Activated T-helper 1 cell treated with anti-CD3 and anti-CD28 coated beads, Interleukin-12 subunit alpha, Interleukin-12 subunit beta, Interleukin-2, Interleukin-4 antibody, amounts not matched to agents 30 ng/mL and 10 ng/mL and 1 ng/mL, durations not matched to agents 14 hours and 24 hours and 36 hours (primary cell): ENCODE measurements around the gene WDR64. TPM values are rescaled to one million over a fixed set of nuclear protein-coding genes. Genes with fewer than 3 reads are reported as not detected.
"Not testable (repeated sequence)": the region's sequence is repeated elsewhere in the genome, so short reads cannot be mapped to it uniquely, and the experiment has no call there.

Experiments used
- DNase-seq: peaks from one replicate; pipeline ENCODE4 v3.0.0; 2021; ENCODE audit warnings: low spot score
- H3K27ac Mint-ChIP-seq: one replicate; pipeline ENCODE4 v1.8.0; 2021; ENCODE audit warnings: mild to moderate bottlenecking, mixed read lengths
- H3K27me3 Mint-ChIP-seq: one replicate; pipeline ENCODE4 v1.8.0; 2022; ENCODE audit warnings: mild to moderate bottlenecking, moderate library complexity, mixed read lengths; ENCODE audit not compliant: insufficient read depth
- H3K36me3 Mint-ChIP-seq: one replicate; pipeline ENCODE4 v1.8.0; 2021; ENCODE audit warnings: low read depth, mixed read lengths
- H3K4me1 Mint-ChIP-seq: one replicate; pipeline ENCODE4 v1.8.0; 2021; ENCODE audit warnings: low read depth, mixed read lengths
- H3K4me3 Mint-ChIP-seq: one replicate; pipeline ENCODE4 v1.8.0; 2021; ENCODE audit warnings: mild to moderate bottlenecking, moderate library complexity, mixed read lengths
- H3K9me3 Mint-ChIP-seq: one replicate; pipeline ENCODE4 v1.8.0; 2021; ENCODE audit warnings: mixed read lengths
- intact Hi-C: fragments of 100-400 bp; cut with micrococcal nuclease; formaldehyde crosslinking; loops from one replicate; pipeline ENCODE4 v1.15.1; 2024
- total RNA-seq: library from RNA; stranded (reverse); gene quantifications from 2 replicates; pipeline ENCODE4 v1.2.3, GENCODE V29; 2022

Gene WDR64
- total RNA-seq, 1 donor from 2014 or later: not detected

- no peaks in the 10 kb centered on the region for H3K36me3 Mint-ChIP-seq
- no peaks in the 10 kb centered on the region for H3K9me3 Mint-ChIP-seq
- H3K4me1 Mint-ChIP-seq: no peaks in the 10 kb centered on the region
- DNase-seq: no peak
- intact Hi-C loops: loop anchor here (1.0 kb wide), 1 partner anchor 41 kb away; no protein-coding TSS in a partner anchor
- H3K27ac Mint-ChIP-seq: no peak overlapping the region
- no peak overlapping the region for H3K4me3 Mint-ChIP-seq
- H3K27me3 Mint-ChIP-seq: peaks cover 4% of the 10 kb centered on the region
Measured at GRCh38 chr1:241717975-241718374, 65.9 kb downstream of the WDR64 start.

- H3K4me1 Mint-ChIP-seq: no peaks in the 10 kb centered on the region
- no peak for DNase-seq
- H3K36me3 Mint-ChIP-seq: no peaks in the 10 kb centered on the region
- H3K9me3 Mint-ChIP-seq: no peaks in the 10 kb centered on the region
- H3K4me3 Mint-ChIP-seq: no peak overlapping the region
- H3K27me3 Mint-ChIP-seq: peaks cover 6% of the 10 kb centered on the region
- intact Hi-C loops: no loop called here
- H3K27ac Mint-ChIP-seq: no peak overlapping the region
Measured at GRCh38 chr1:241721011-241721410, 68.9 kb downstream of the WDR64 start.

- no peaks in the 10 kb centered on the region for H3K36me3 Mint-ChIP-seq
Measured at GRCh38 chr1:241722947-241723346, 70.9 kb downstream of the WDR64 start.

GRCh38 chr1:241724741-241725356 lies 72.8 kb downstream of the WDR64 start:
- intact Hi-C loops: no loop called here
- no peak for DNase-seq
- Mint-ChIP-seq H3K27ac (no peak overlapping the region), H3K4me3 (no peak overlapping the region), H3K36me3 (no peaks in the 10 kb centered on the region), H3K9me3 (no peaks in the 10 kb centered on the region), H3K4me1 (no peaks in the 10 kb centered on the region), H3K27me3 (peaks cover 6% of the 10 kb centered on the region)

More at GRCh38 chr1:241722947-241723346, 70.9 kb downstream of the WDR64 start:
- Mint-ChIP-seq H3K9me3 (no peaks in the 10 kb centered on the region), H3K27me3 (peaks cover 6% of the 10 kb centered on the region), H3K4me3 (no peak overlapping the region), H3K27ac (no peak overlapping the region), H3K4me1 (no peaks in the 10 kb centered on the region)
- DNase-seq: no peak
- intact Hi-C loops: no loop called here

GRCh38 chr1:241730031-241730430 lies 78.0 kb downstream of the WDR64 start:
- Mint-ChIP-seq H3K9me3 (no peaks in the 10 kb centered on the region), H3K36me3 (no peaks in the 10 kb centered on the region), H3K4me3 (no peak overlapping the region), H3K4me1 (no peaks in the 10 kb centered on the region), H3K27ac (no peak overlapping the region), H3K27me3 (peaks cover 1% of the 10 kb centered on the region)
- no peak for DNase-seq
- intact Hi-C loops: no loop called here

GRCh38 chr1:241733899-241734298 lies 81.8 kb downstream of the WDR64 start:
- no peaks in the 10 kb centered on the region for H3K36me3 Mint-ChIP-seq
- no peaks in the 10 kb centered on the region for H3K4me1 Mint-ChIP-seq
- H3K27ac Mint-ChIP-seq: no peak overlapping the region
- peaks cover 2% of the 10 kb centered on the region for H3K27me3 Mint-ChIP-seq
- DNase-seq: no peak
- intact Hi-C loops: no loop called here
- H3K9me3 Mint-ChIP-seq: no peaks in the 10 kb centered on the region
- H3K4me3 Mint-ChIP-seq: no peak overlapping the region

GRCh38 chr1:241734533-241734932 lies 82.5 kb downstream of the WDR64 start:
- no peak overlapping the region for H3K27ac Mint-ChIP-seq
- intact Hi-C loops: no loop called here
- H3K27me3 Mint-ChIP-seq: peaks cover 2% of the 10 kb centered on the region
- no peak overlapping the region for H3K4me3 Mint-ChIP-seq
- H3K36me3 Mint-ChIP-seq: no peaks in the 10 kb centered on the region
- no peak for DNase-seq
- H3K9me3 Mint-ChIP-seq: no peaks in the 10 kb centered on the region
- H3K4me1 Mint-ChIP-seq: no peaks in the 10 kb centered on the region

GRCh38 chr1:241735493-241735926 lies 83.4 kb downstream of the WDR64 start:
- H3K9me3 Mint-ChIP-seq, H3K4me1 Mint-ChIP-seq, DNase-seq, H3K27ac Mint-ChIP-seq, H3K36me3 Mint-ChIP-seq, intact Hi-C loops, H3K4me3 Mint-ChIP-seq, H3K27me3 Mint-ChIP-seq: not testable (repeated sequence)

- no peaks in the 10 kb centered on the region for H3K36me3 Mint-ChIP-seq
- peaks cover 2% of the 10 kb centered on the region for H3K27me3 Mint-ChIP-seq
- intact Hi-C loops: no loop called here
- H3K4me3 Mint-ChIP-seq: no peak overlapping the region
- DNase-seq: no peak
- no peaks in the 10 kb centered on the region for H3K9me3 Mint-ChIP-seq
- no peaks in the 10 kb centered on the region for H3K4me1 Mint-ChIP-seq
- H3K27ac Mint-ChIP-seq: no peak overlapping the region
Measured at GRCh38 chr1:241736387-241736786, 84.3 kb downstream of the WDR64 start.

GRCh38 chr1:241738284-241739078 lies 86.4 kb downstream of the WDR64 start:
- H3K36me3 Mint-ChIP-seq: no peaks in the 10 kb centered on the region
- DNase-seq: no peak
- no peak overlapping the region for H3K4me3 Mint-ChIP-seq
- H3K4me1 Mint-ChIP-seq: no peaks in the 10 kb centered on the region
- peaks cover 2% of the 10 kb centered on the region for H3K27me3 Mint-ChIP-seq
- H3K27ac Mint-ChIP-seq: no peak overlapping the region
- intact Hi-C loops: no loop called here
- H3K9me3 Mint-ChIP-seq: no peaks in the 10 kb centered on the region

GRCh38 chr1:241742084-241742483 lies 90.0 kb downstream of the WDR64 start:
- DNase-seq: no peak
- Mint-ChIP-seq H3K9me3 (no peaks in the 10 kb centered on the region), H3K4me1 (no peaks in the 10 kb centered on the region), H3K4me3 (no peak overlapping the region), H3K36me3 (no peaks in the 10 kb centered on the region), H3K27ac (no peak overlapping the region), H3K27me3 (peaks cover 2% of the 10 kb centered on the region)
- intact Hi-C loops: no loop called here

GRCh38 chr1:241744591-241744990 lies 92.5 kb downstream of the WDR64 start:
- H3K36me3 Mint-ChIP-seq: no peaks in the 10 kb centered on the region
- DNase-seq: no peak
- no peaks in the 10 kb centered on the region for H3K9me3 Mint-ChIP-seq
- H3K27me3 Mint-ChIP-seq: no peaks in the 10 kb centered on the region
- H3K4me3 Mint-ChIP-seq: no peak overlapping the region
- intact Hi-C loops: no loop called here
- H3K4me1 Mint-ChIP-seq: no peaks in the 10 kb centered on the region
- H3K27ac Mint-ChIP-seq: no peak overlapping the region

- Mint-ChIP-seq H3K27me3 (no peaks in the 10 kb centered on the region), H3K4me3 (no peak overlapping the region), H3K27ac (no peak overlapping the region), H3K36me3 (no peaks in the 10 kb centered on the region), H3K4me1 (no peaks in the 10 kb centered on the region), H3K9me3 (no peaks in the 10 kb centered on the region)
- no peak for DNase-seq
- intact Hi-C loops: no loop called here
Measured at GRCh38 chr1:241747992-241748391, 95.9 kb downstream of the WDR64 start.
